Mesothelial cell of epicardium (in vitro differentiated cells): ENCODE results near the gene CPEB4. TPM values are rescaled to one million over a fixed set of nuclear protein-coding genes. Genes with fewer than 3 reads are reported as not detected.

ENCODE experiments used
- DNase-seq, 2 experiments: peaks; one replicate each; pipeline ENCODE4 v3.0.0; 2021; ENCODE audit warnings: low spot score in 2 of 2; ENCODE audit not compliant: unreplicated experiment in 2 of 2
- H3K27ac Mint-ChIP-seq: 2 replicates; pipeline ENCODE4 v1.8.0; 2021; ENCODE audit warnings: mixed read lengths
- H3K27me3 Mint-ChIP-seq: 2 replicates; pipeline ENCODE4 v1.8.0; 2021; ENCODE audit warnings: low read depth, mixed read lengths
- H3K36me3 Mint-ChIP-seq: 2 replicates; pipeline ENCODE4 v1.8.0; 2021; ENCODE audit warnings: mixed read lengths
- H3K4me1 Mint-ChIP-seq: 2 replicates; pipeline ENCODE4 v1.8.0; 2021; ENCODE audit warnings: mixed read lengths
- H3K4me3 Mint-ChIP-seq: 2 replicates; pipeline ENCODE4 v1.8.0; 2021; ENCODE audit warnings: mild to moderate bottlenecking, moderate library complexity, mixed read lengths
- H3K9me3 Mint-ChIP-seq: 2 replicates; pipeline ENCODE4 v1.8.0; 2021; ENCODE audit warnings: mixed read lengths
- CTCF ChIP-seq: fragments of 200-600 bp; sonication (generic); IDR thresholded peaks from one replicate; pipeline ENCODE4 v1.5.0; 2021; ENCODE audit warnings: antibody characterized with exemption; ENCODE audit not compliant: unreplicated experiment
- total RNA-seq: library from RNA; stranded (reverse); gene quantifications from 3 replicates; pipeline ENCODE4 v1.2.1, GENCODE V29; 2021

CPEB4 gene
- total RNA-seq, 1 donor from 2014 or later = 15.3 TPM

- TF ChIP-seq CTCF = no peak
- H3K36me3 Mint-ChIP-seq = no peaks in the 10 kb centered on the region
- no peaks in the 10 kb centered on the region for H3K27me3 Mint-ChIP-seq
- no peak overlapping the region for H3K4me3 Mint-ChIP-seq
- DNase-seq = no peak
- no peak overlapping the region for H3K27ac Mint-ChIP-seq
- no peaks in the 10 kb centered on the region for H3K9me3 Mint-ChIP-seq
- H3K4me1 Mint-ChIP-seq = peaks cover 7% of the 10 kb centered on the region
Measured at GRCh38 chr5:173880306-173880985, 7.7 kb upstream of the CPEB4 start.

- no peaks in the 10 kb centered on the region for H3K36me3 Mint-ChIP-seq
- H3K27me3 Mint-ChIP-seq = no peaks in the 10 kb centered on the region
- H3K4me1 Mint-ChIP-seq = peaks cover 7% of the 10 kb centered on the region
- no peaks in the 10 kb centered on the region for H3K9me3 Mint-ChIP-seq
- H3K27ac Mint-ChIP-seq = no peak overlapping the region
- DNase-seq = no peak
- H3K4me3 Mint-ChIP-seq = no peak overlapping the region
- TF ChIP-seq CTCF = no peak
Measured at GRCh38 chr5:173881811-173882575, 6.2 kb upstream of the CPEB4 start.

- Mint-ChIP-seq H3K27ac (no peak overlapping the region), H3K27me3 (no peaks in the 10 kb centered on the region), H3K9me3 (no peaks in the 10 kb centered on the region), H3K4me1 (peaks cover 7% of the 10 kb centered on the region), H3K4me3 (no peak overlapping the region), H3K36me3 (no peaks in the 10 kb centered on the region)
- no peak for TF ChIP-seq CTCF
- DNase-seq = no peak
Measured at GRCh38 chr5:173882632-173883031, 5.5 kb upstream of the CPEB4 start.

- H3K27ac Mint-ChIP-seq = no peak overlapping the region
- H3K9me3 Mint-ChIP-seq = no peaks in the 10 kb centered on the region
- peaks cover 1% of the 10 kb centered on the region for H3K27me3 Mint-ChIP-seq
- H3K4me1 Mint-ChIP-seq = peaks cover 9% of the 10 kb centered on the region
- no peak for TF ChIP-seq CTCF
- H3K36me3 Mint-ChIP-seq = no peaks in the 10 kb centered on the region
- DNase-seq = no peak
- H3K4me3 Mint-ChIP-seq = no peak overlapping the region
Measured at GRCh38 chr5:173883347-173883924, 4.7 kb upstream of the CPEB4 start.

- peaks cover 5% of the 10 kb centered on the region for H3K27me3 Mint-ChIP-seq
- H3K9me3 Mint-ChIP-seq = no peaks in the 10 kb centered on the region
- no peaks in the 10 kb centered on the region for H3K36me3 Mint-ChIP-seq
- DNase-seq = no peak
- H3K4me1 Mint-ChIP-seq = peaks cover 10% of the 10 kb centered on the region
- H3K4me3 Mint-ChIP-seq = no peak overlapping the region
- TF ChIP-seq CTCF = no peak
- no peak overlapping the region for H3K27ac Mint-ChIP-seq
Measured at GRCh38 chr5:173884402-173885053, 3.6 kb upstream of the CPEB4 start.
